ENCODE data around the gene EFNA2. TPM values are rescaled to one million over a fixed set of nuclear protein-coding genes. Genes with fewer than 3 reads are reported as not detected.
"Not testable (repeated sequence)": the region's sequence is repeated elsewhere in the genome, so short reads cannot be mapped to it uniquely, and the experiment has no call there.

The EFNA2 gene
- polyA plus RNA-seq, 1 of the 3 experiments (the other 2 are of a cell fraction): 1.1 TPM

GRCh38 chr19:1246265-1247087, 39.2 kb upstream of the EFNA2 start:
- not testable (repeated sequence) for H3K9me2 ChIP-seq; H3K9ac ChIP-seq; H3K9me3 ChIP-seq; DNase-seq; H2AFZ ChIP-seq (ENCODE audit: low read depth); H3K4me3 ChIP-seq (ENCODE audit: low read depth in 2 of 2, low read length in 1 of 2); H3K36me3 ChIP-seq (replicated peaks in 1 of 2; ENCODE audit: control insufficient read depth in 1 of 2, insufficient read depth in 2 of 2, low read length in 1 of 2); H3K27me3 ChIP-seq (ENCODE audit: insufficient read depth); H3K4me2 ChIP-seq
- Histone ChIP-seq H3K79me2 (ENCODE audit: insufficient read depth) (peaks cover 51% of the 10 kb centered on the region), H3K4me1 (ENCODE audit: control insufficient read depth in 1 of 2, insufficient read depth in 2 of 2, low read depth in 1 of 2, low read length in 1 of 2) (peaks cover 17 to 41% of the 10 kb centered on the region in 2 experiments; a peak in 3 of 4 replicates), H3F3A (replicated peaks; ENCODE audit: insufficient read depth) (peaks cover 33% of the 10 kb centered on the region), H4K20me1 (ENCODE audit: insufficient read depth) (peaks cover 17% of the 10 kb centered on the region; the same call in 1 of the 2 replicates), H3K27ac (ENCODE audit: low read depth in 2 of 2, low read length in 1 of 2) (peak overlapping the region in 1 of 2 experiments; percentile 17; a peak in 1 of 4 replicates)
- WGBS (ENCODE audit: low lambda C conversion rate): 81% methylated on average over 23 of the region's 27 CpGs
- ChIA-PET POLR2A (interaction anchor here (1.1 to 1.5 kb wide), 2 partner anchors 20 to 22 kb away, joined by 5 to 6 read pairs; partner anchors contain the start of gene CIRBP), CTCF (interaction anchor here (1.2 to 9.7 kb wide), 3 partner anchors 14 to 33 kb away, joined by 3 to 594 read pairs (median 44); partner anchors contain the start of gene CIRBP)

GRCh38 chr19:1247748-1248138, 37.9 kb upstream of the EFNA2 start:
- Histone ChIP-seq H3F3A (replicated peaks; ENCODE audit: insufficient read depth) (peaks cover 42% of the 10 kb centered on the region), H3K4me3 (ENCODE audit: low read depth in 2 of 2, low read length in 1 of 2) (peak overlapping the region; percentile 72 to 88; a peak in 3 of 4 replicates)
- CTCF ChIA-PET: interaction anchor here (9.7 kb wide), 1 partner anchor 13 kb away, joined by 594 read pairs; the partner anchor contains the start of gene CIRBP

GRCh38 chr19:1248139-1248785, 37.4 kb upstream of the EFNA2 start, which contains the start of gene MIDN:
Gene MIDN, plus strand, starts transcription at chr19:1248583. Its CDS starts 1,714 bp downstream, at chr19:1250297.
- CTCF ChIA-PET: interaction anchor here (1.0 to 2.5 kb wide), 6 partner anchors 11 to 31 kb away, joined by 3 to 22 read pairs (median 6); partner anchors contain the start of gene CIRBP
- no peak within 1 kb of the TSS for H2AFZ ChIP-seq (ENCODE audit: low read depth)
- peaks cover 49% of the 10 kb centered on the region for H3K79me2 ChIP-seq (ENCODE audit: insufficient read depth)
- TF ChIP-seq YY1 (IDR thresholded peaks at IDR 0.05; ENCODE audit: low read depth) (no peak), RCOR1 (IDR thresholded peaks at IDR 0.05; ENCODE audit: low read length) (no peak), MXI1 (IDR thresholded peaks at IDR 0.05; ENCODE audit: low read depth, low read length) (0 out of 2 replicates have a peak, but pooled peaks have one; percentile 12), FOXJ3 (CRISPR knock-in tag; IDR thresholded peaks at IDR 0.05) (no peak), USF1 (IDR thresholded peaks at IDR 0.05; ENCODE audit: borderline replicate concordance, low read depth) (no peak), RAD21 (IDR thresholded peaks at IDR 0.05; ENCODE audit: low read length) (no peak), FOXM1 (IDR thresholded peaks at IDR 0.05; ENCODE audit: low read depth) (no peak), MEF2A (IDR thresholded peaks at IDR 0.05; ENCODE audit: borderline replicate concordance, low read depth) (no peak), PBX3 (IDR thresholded peaks at IDR 0.05) (peak; percentile 30; the same call in 1 of the 2 replicates), IRF3 (IDR thresholded peaks at IDR 0.05; ENCODE audit: low read depth, low read length) (no peak), ELF1 (IDR thresholded peaks at IDR 0.05) (peak; percentile 10; the same call in 1 of the 2 replicates), SIN3A (IDR thresholded peaks at IDR 0.05; ENCODE audit: borderline replicate concordance, low read depth, low read length) (peak; percentile 74)

More at GRCh38 chr19:1247748-1248138, 37.9 kb upstream of the EFNA2 start:
- Histone ChIP-seq H3K27ac (ENCODE audit: low read depth in 2 of 2, low read length in 1 of 2) (peak overlapping the region; percentile 83 to 96), H3K4me2 (peak overlapping the region; percentile 84; the same call in 1 of the 2 replicates), H4K20me1 (ENCODE audit: insufficient read depth) (peaks cover 19% of the 10 kb centered on the region; the same call in 1 of the 2 replicates), H3K27me3 (ENCODE audit: insufficient read depth) (no peaks in the 10 kb centered on the region), H3K9me3 (no peaks in the 10 kb centered on the region), H3K9me2 (no peaks in the 10 kb centered on the region), H3K36me3 (replicated peaks in 1 of 2; ENCODE audit: control insufficient read depth in 1 of 2, insufficient read depth in 2 of 2, low read length in 1 of 2) (peaks cover 0 to 8% of the 10 kb centered on the region in 2 experiments), H3K4me1 (ENCODE audit: control insufficient read depth in 1 of 2, insufficient read depth in 2 of 2, low read depth in 1 of 2, low read length in 1 of 2) (peaks cover 17 to 35% of the 10 kb centered on the region in 2 experiments; a peak in 3 of 4 replicates), H3K79me2 (ENCODE audit: insufficient read depth) (peaks cover 51% of the 10 kb centered on the region), H2AFZ (ENCODE audit: low read depth) (no peak overlapping the region), H3K9ac (peak overlapping the region; percentile 96)
- no peak for TF ChIP-seq GABPA (IDR thresholded peaks at IDR 0.05; ENCODE audit: low read depth)
- no peak for TF ChIP-seq CHD2 (IDR thresholded peaks at IDR 0.05; ENCODE audit: low read length, partially characterized antibody)
- TF ChIP-seq FOXM1 (IDR thresholded peaks at IDR 0.05; ENCODE audit: low read depth): no peak
- TF ChIP-seq MXI1 (IDR thresholded peaks at IDR 0.05; ENCODE audit: low read depth, low read length): no peak
- no peak for TF ChIP-seq POLR2AphosphoS5 (IDR thresholded peaks at IDR 0.05; ENCODE audit: low read depth, low read length)
- WGBS (ENCODE audit: low lambda C conversion rate): 100% methylated on average over 3 of the region's 8 CpGs
- no peak for DNase-seq
- POLR2A ChIA-PET: interaction anchor here (1.5 kb wide), 1 partner anchor 21 kb away, joined by 5 read pairs; the partner anchor contains the start of gene CIRBP

More at GRCh38 chr19:1248139-1248785, 37.4 kb upstream of the EFNA2 start, which contains the start of gene MIDN:
- peak within 1 kb of the TSS; percentile 84; the same call in 1 of the 2 replicates for H3K4me2 ChIP-seq
- peaks cover 19% of the 10 kb centered on the region; the same call in 1 of the 2 replicates for H4K20me1 ChIP-seq (ENCODE audit: insufficient read depth)
- H3K27ac ChIP-seq (ENCODE audit: low read depth in 2 of 2, low read length in 1 of 2): peak within 1 kb of the TSS; percentile 95 to 96
- H3K27me3 ChIP-seq (ENCODE audit: insufficient read depth): no peaks in the 10 kb centered on the region
- no peaks in the 10 kb centered on the region for H3K9me2 ChIP-seq
- peaks cover under 1 to 8% of the 10 kb centered on the region in 2 experiments for H3K36me3 ChIP-seq (replicated peaks in 1 of 2; ENCODE audit: control insufficient read depth in 1 of 2, insufficient read depth in 2 of 2, low read length in 1 of 2)
- peaks cover 14 to 36% of the 10 kb centered on the region in 2 experiments; a peak in 3 of 4 replicates for H3K4me1 ChIP-seq (ENCODE audit: control insufficient read depth in 1 of 2, insufficient read depth in 2 of 2, low read depth in 1 of 2, low read length in 1 of 2)
- POLR2A ChIA-PET: interaction anchor here (0.6 to 1.5 kb wide), 4 partner anchors 12 to 25 kb away, joined by 4 to 23 read pairs (median 7); partner anchors contain the start of gene CIRBP
- peak; percentile 87 for DNase-seq
- H3K4me3 ChIP-seq (ENCODE audit: low read depth in 2 of 2, low read length in 1 of 2): peak within 1 kb of the TSS; percentile 72 to 88
- H3F3A ChIP-seq (replicated peaks; ENCODE audit: insufficient read depth): peaks cover 39% of the 10 kb centered on the region
- H3K9ac ChIP-seq: peak within 1 kb of the TSS; percentile 96
- no peaks in the 10 kb centered on the region for H3K9me3 ChIP-seq
- 0% methylated on average over 23 of the region's 60 CpGs for WGBS (ENCODE audit: low lambda C conversion rate)

All from SK-N-SH (cell line).